HG03066 (cell line): ENCODE measurements around the gene TAF9.
"Not testable (repeated sequence)": the region's sequence is repeated elsewhere in the genome, so short reads cannot be mapped to it uniquely, and the experiment has no call there.

Source experiments
- ATAC-seq: cut with Tn5 transposase; IDR thresholded peaks from one replicate; pipeline ENCODE4 v1.9.1; 2021; ENCODE audit warnings: low read depth; ENCODE audit not compliant: unreplicated experiment

The TAF9 gene

DNA sequence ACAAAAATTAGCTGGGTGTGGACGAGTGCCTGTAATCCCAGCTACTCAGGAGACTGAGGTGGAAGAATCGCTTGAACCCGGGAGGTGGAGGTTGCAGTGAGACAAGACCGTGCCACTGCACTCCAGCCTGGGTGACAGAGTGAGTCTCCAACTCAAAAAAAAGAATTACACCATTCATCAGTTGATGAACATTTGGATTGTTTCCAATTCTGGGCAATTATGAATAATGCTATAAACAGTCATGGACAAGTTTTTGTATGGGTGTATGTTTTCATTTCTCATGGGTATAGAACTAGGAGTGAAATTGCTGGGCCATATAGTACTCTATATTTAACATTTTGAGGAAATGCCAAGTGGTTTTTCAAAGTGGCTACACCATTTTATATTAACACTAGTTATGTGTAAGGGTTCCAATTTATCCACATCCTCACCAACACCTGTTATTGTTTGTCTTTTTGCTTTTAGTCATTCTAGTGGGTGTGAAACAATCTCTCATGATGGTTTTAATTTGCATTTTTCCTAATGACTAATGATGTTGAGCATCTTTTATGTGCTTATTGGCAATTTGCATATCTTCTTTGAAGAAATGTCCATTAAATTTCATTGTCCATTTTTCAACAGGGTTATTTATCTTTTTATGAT lies 27.7 kb downstream of the TAF9 start:
- ATAC-seq, result no peak

DNA sequence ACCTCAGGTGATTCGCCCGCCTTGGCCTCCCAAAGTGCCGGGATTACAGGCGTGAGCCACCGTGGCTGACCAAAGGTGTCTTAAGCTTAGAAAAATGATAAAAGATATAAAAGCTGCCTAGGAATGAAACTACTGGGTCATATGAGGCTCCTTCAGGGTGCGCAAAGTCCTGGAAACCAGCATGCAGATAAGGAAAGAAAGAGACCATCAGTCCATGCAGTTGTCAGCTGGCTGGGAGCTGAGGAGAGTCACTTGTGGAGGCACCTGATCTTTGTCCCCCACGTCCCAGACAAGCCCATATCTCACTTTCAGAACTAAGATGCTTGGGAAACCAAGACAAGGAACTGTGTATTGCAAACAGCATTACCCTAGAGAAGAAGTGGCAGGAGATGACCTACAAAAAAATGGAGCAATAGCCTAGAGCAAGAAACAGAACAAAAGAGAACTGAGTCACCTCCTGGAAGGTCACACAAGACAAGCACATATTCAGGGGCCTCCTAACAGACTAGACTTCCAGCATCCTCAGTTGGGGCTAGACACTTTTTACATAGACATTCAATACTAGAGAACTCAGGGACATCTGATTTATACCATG lies 33.9 kb downstream of the TAF9 start:
- no peak for ATAC-seq

DNA sequence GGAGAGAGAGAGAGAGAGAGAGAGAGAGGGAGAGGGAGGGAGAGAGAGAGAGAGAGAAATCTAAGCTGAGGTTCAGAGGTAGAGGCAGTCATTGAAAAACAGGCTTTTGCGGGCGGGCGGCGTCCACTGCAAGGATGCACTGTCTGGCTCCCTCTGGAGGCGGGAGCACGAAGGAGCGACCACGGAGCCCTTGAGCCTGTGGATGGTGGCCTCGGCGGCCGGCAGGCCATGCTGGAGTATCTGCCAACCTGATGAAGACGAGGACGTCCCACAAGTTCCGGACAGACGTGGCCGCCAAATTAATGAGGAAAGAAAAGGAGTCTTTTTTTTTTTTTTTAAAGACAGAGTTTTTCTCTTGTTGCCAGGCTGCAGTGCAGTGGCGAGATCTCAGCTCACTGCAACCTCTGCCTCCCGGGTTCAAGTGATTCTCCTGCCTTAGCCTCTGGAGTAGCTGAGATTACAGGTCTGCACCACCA lies 34.5 kb downstream of the TAF9 start:
- peak; percentile 54 for ATAC-seq

DNA sequence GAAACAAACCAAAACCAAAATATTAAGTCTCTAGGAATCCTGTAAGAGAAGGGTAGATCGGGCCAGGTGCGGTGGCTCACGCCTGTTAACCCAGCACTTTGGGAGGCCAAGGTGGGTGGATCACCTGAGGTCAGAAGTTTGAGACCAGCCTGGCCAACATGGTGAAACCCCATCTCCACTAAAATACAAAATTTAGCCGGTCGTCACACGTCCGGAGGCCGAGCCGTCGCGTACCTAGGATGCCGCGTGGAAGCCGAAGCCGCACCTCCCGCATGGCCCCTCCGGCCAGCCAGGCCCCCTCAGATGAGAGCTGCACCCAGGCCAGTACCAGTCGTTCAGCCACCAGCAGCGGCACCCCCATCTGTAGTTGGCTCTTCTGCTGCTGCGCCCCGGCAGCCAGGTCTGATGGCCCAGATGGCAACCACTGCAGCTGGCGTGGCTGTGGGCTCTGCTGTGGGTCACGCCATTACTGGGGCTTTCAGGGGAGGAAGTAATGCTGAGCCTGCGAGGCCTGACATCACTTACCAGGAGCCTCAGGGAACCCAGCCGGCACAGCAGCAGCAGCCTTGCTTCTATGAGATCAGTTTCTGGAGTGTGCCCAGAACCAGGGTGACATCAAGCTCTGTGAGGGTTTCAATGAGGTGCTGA lies 35.5 kb downstream of the TAF9 start:
- ATAC-seq, result not testable (repeated sequence)

DNA sequence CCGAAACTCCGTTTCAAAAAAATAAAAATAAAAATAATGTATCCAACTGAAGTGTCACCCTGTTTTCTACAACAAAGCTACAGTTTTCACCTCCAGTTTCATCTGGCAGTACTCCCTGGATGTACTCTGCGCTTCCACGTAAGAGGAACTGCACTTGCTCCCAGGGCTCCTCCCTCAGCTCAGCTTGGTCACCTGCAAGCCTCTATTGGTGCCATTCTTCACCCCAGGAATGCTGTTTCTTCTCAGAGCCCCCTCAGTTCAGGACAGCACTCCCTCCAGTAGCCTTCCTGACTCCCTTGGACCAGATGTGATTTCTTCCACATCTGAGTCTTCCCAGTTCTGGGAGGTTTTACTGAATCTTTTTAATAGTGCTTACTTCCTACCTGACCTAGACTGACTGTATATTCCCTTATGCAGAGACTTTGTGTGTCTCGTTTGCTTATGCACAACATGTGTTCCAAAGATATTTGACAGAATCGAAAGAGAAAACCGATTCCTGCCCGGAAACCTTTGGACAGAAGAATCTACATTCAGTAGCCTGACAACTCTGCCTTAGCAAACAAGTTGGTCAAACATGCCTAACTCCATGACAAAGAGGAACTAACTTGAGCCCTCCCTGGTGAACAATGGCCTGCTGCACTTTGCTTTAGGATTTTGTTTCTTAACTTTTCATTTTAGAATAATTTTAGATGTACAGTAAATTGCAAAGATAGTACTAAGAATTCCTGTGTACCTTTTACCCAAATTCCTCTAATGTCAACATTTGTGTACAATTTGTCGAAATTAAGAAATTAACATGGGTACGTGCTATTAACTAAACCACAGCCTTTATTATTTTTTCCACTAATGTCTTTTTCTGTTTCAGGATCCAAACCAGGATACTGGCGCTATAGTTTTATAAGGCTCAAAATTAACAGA lies 37.5 kb downstream of the TAF9 start:
- no peak for ATAC-seq

DNA sequence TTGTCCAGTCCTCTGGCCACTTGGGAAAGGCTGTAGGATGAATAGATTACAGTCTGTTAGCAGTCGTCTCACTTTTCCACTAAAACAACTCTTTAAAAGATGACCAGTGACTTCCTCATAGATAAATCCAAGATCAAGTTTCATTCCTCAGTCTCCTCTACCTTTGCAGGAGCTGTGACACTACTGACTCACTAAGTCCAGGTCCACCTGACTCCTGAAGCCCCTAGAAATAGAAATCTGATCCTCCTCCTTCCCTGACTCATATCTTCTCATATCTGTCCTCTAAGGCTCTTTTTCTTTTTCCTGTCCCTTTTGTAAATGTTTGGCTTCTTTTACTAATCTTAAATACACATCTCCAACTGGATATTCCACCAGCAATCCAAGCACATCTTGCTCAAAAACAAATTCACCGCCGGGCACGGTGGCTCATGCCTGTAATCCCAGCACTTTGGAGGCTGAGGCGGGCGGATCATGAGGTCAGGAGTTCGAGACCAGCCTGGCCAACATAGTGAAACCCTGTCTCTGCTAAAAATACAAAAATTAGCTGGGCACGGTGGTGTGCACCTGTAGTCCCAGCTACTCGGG lies 39.3 kb downstream of the TAF9 start:
- no peak for ATAC-seq

DNA sequence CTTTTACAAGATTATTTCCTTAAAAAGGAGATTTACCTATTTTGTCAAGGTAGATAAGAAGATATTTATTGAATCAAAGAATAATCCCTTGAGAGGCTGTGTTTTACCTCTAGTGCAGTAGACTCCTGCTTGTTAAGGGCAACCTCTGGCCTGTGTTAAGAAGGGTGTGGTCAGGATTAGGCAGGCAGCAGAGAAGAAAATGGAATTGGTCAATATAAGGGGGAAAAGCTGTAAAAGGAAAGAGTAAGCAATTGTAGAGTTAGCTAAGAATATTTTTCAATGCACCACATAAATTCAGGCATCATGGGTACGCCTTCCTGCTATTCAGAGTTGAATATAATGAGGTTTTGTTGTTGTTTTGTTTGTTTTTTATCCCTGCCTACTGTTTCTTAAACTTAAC lies 43.0 kb downstream of the TAF9 start:
- no peak for ATAC-seq

DNA sequence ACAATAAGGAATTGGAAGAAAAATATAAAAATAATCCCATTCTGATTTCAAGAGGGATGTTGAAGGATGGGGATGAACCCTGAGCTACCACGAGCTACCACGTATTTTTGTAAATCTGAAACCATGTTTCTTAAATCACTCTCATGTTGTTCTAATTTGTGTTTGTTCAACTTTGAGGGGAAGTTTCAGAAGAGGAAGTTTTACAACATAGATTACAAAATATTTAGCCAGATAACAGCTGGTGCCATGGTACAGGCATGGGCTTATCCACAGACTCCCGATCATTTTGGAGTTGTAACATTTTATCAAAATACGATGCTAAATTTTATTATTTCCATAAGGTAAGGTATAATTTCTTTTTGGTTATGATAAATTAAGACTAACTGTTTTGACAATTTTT lies 51.9 kb downstream of the TAF9 start:
- ATAC-seq, result no peak

DNA sequence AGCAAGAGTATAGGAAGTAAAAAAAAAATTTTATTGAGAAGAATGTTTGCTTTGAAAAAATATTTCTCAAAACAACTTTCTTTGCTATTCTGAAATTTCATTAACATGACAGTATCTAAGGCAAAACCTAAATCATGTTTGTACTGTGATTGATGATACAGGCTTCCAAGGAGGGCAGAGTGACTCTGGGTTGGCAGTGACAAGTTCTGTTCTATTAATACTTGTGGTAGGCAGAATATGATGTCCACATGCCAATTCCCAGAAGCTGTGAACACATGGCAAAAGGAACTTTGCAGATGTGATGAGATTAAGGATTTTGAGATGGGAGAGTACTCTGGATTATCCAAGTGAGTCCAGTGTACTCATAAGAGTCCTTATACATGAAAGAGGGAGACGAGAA lies 53.3 kb downstream of the TAF9 start:
- ATAC-seq, result no peak
